GM18867 (cell line): ENCODE data around the gene CHN2.

Experiments
- ATAC-seq: cut with Tn5 transposase; IDR thresholded peaks from one replicate; pipeline ENCODE4 v1.9.1; 2021; ENCODE audit warnings: mild to moderate bottlenecking, moderate library complexity; ENCODE audit not compliant: unreplicated experiment

The CHN2 gene

GRCh38 chr7:29330136-29330535, 135.6 kb downstream of the CHN2 start:
- ATAC-seq, result no peak

GRCh38 chr7:29331163-29331562, 136.6 kb downstream of the CHN2 start:
- no peak for ATAC-seq

GRCh38 chr7:29332042-29332811, 137.7 kb downstream of the CHN2 start:
- no peak for ATAC-seq

- ATAC-seq, result no peak
Observed at GRCh38 chr7:29332875-29333855, 138.6 kb downstream of the CHN2 start.

- ATAC-seq, result no peak
Observed at GRCh38 chr7:29335188-29336083, 140.9 kb downstream of the CHN2 start.

- no peak for ATAC-seq
Observed at GRCh38 chr7:29337546-29338116, 143.1 kb downstream of the CHN2 start.

GRCh38 chr7:29340696-29341095, 146.1 kb downstream of the CHN2 start:
- no peak for ATAC-seq

- ATAC-seq, result no peak
Observed at GRCh38 chr7:29341156-29341555, 146.6 kb downstream of the CHN2 start.

GRCh38 chr7:29342761-29343160, 148.2 kb downstream of the CHN2 start:
- ATAC-seq, result no peak

- ATAC-seq, result no peak
Observed at GRCh38 chr7:29343399-29343798, 148.8 kb downstream of the CHN2 start.

- no peak for ATAC-seq
Observed at GRCh38 chr7:29344334-29344978, 149.9 kb downstream of the CHN2 start.

- no peak for ATAC-seq
Observed at GRCh38 chr7:29345590-29345989, 151.0 kb downstream of the CHN2 start.

- ATAC-seq, result no peak
Observed at GRCh38 chr7:29346231-29346978, 151.8 kb downstream of the CHN2 start.

- ATAC-seq, result no peak
Observed at GRCh38 chr7:29349362-29349761, 154.8 kb downstream of the CHN2 start.

- ATAC-seq, result no peak
Observed at GRCh38 chr7:29350351-29350750, 155.8 kb downstream of the CHN2 start.

GRCh38 chr7:29352041-29352440, 157.5 kb downstream of the CHN2 start:
- ATAC-seq, result no peak

GRCh38 chr7:29353810-29354209, 159.2 kb downstream of the CHN2 start:
- no peak for ATAC-seq

GRCh38 chr7:29354340-29354739, 159.8 kb downstream of the CHN2 start:
- ATAC-seq, result no peak

- no peak for ATAC-seq
Observed at GRCh38 chr7:29355388-29355787, 160.8 kb downstream of the CHN2 start.
